NOMO-1 treated with DMSO at 0.1 percent for 48 hours (cell line): Measurements from ENCODE around the gene IGHMBP2.
"Not testable (repeated sequence)": the region's sequence is repeated elsewhere in the genome, so short reads cannot be mapped to it uniquely, and the experiment has no call there.

ENCODE experiments used
- DNase-seq: peaks from one replicate; lab custom pipeline; 2025; ENCODE audit not compliant: unreplicated experiment; lab: John Stamatoyannopoulos, UW

IGHMBP2 gene

GRCh38 chr11:68960294-68961071 is 56.8 kb downstream of the IGHMBP2 start:
- DNase-seq, result no peak

- DNase-seq, result no peak
Measured at GRCh38 chr11:68961245-68961644, 57.6 kb downstream of the IGHMBP2 start.

- DNase-seq, result no peak
Measured at GRCh38 chr11:68962527-68963250, 59.0 kb downstream of the IGHMBP2 start.

- DNase-seq, result no peak
Measured at GRCh38 chr11:68963779-68964178, 60.1 kb downstream of the IGHMBP2 start.

- no peak for DNase-seq
Measured at GRCh38 chr11:68965901-68966853, 62.5 kb downstream of the IGHMBP2 start.

GRCh38 chr11:68966894-68967780 is 63.4 kb downstream of the IGHMBP2 start:
- no peak for DNase-seq

GRCh38 chr11:68968306-68969250 is 64.9 kb downstream of the IGHMBP2 start:
- no peak for DNase-seq

GRCh38 chr11:68969386-68969785 is 65.7 kb downstream of the IGHMBP2 start:
- DNase-seq, result no peak

GRCh38 chr11:68970921-68971636 is 67.4 kb downstream of the IGHMBP2 start:
- no peak for DNase-seq

GRCh38 chr11:68973219-68973618 is 69.5 kb downstream of the IGHMBP2 start:
- DNase-seq, result no peak

- DNase-seq, result not testable (repeated sequence)
Measured at GRCh38 chr11:68973706-68974105, 70.0 kb downstream of the IGHMBP2 start.

- DNase-seq, result no peak
Measured at GRCh38 chr11:68974421-68975194, 70.9 kb downstream of the IGHMBP2 start.

- DNase-seq, result no peak
Measured at GRCh38 chr11:68976095-68976494, 72.4 kb downstream of the IGHMBP2 start.

GRCh38 chr11:68976563-68976962 is 72.9 kb downstream of the IGHMBP2 start:
- DNase-seq, result no peak

GRCh38 chr11:68977781-68978625 is 74.3 kb downstream of the IGHMBP2 start:
- DNase-seq, result no peak

- no peak for DNase-seq
Measured at GRCh38 chr11:68978626-68978930, 74.9 kb downstream of the IGHMBP2 start.
